GM18519 (cell line): ENCODE data around the gene RBM18.

ENCODE experiments used
- ATAC-seq: cut with Tn5 transposase; IDR thresholded peaks from one replicate; pipeline ENCODE4 v1.9.1; 2021; ENCODE audit warnings: mild to moderate bottlenecking, moderate library complexity; ENCODE audit not compliant: unreplicated experiment, low FRiP score

The RBM18 gene

GRCh38 chr9:122261469-122261881 lies 3.2 kb downstream of the RBM18 start:
- no peak for ATAC-seq

GRCh38 chr9:122258886-122259415 lies 5.7 kb downstream of the RBM18 start:
- no peak for ATAC-seq

GRCh38 chr9:122256206-122256605 lies 8.4 kb downstream of the RBM18 start:
- ATAC-seq: no peak

- no peak for ATAC-seq
Observed at GRCh38 chr9:122254761-122255160, 9.9 kb downstream of the RBM18 start.

- ATAC-seq: no peak
Observed at GRCh38 chr9:122252796-122253195, 11.8 kb downstream of the RBM18 start.

GRCh38 chr9:122251351-122251750 lies 13.3 kb downstream of the RBM18 start:
- ATAC-seq: no peak

- ATAC-seq: no peak
Observed at GRCh38 chr9:122248448-122248865, 16.2 kb downstream of the RBM18 start.

GRCh38 chr9:122246666-122247065 lies 18.0 kb downstream of the RBM18 start:
- ATAC-seq: no peak

- no peak for ATAC-seq
Observed at GRCh38 chr9:122244349-122244748, 20.3 kb downstream of the RBM18 start.

GRCh38 chr9:122239722-122240121 lies 24.9 kb downstream of the RBM18 start:
- ATAC-seq: no peak

- ATAC-seq: no peak
Observed at GRCh38 chr9:122236681-122237080, 28.0 kb downstream of the RBM18 start.

- ATAC-seq: no peak
Observed at GRCh38 chr9:122234022-122234748, 30.5 kb downstream of the RBM18 start.

- ATAC-seq: no peak
Observed at GRCh38 chr9:122232796-122233306, 31.8 kb downstream of the RBM18 start.

- no peak for ATAC-seq
Observed at GRCh38 chr9:122229485-122229837, 35.2 kb downstream of the RBM18 start.

GRCh38 chr9:122228568-122229484 lies 35.8 kb downstream of the RBM18 start, which contains the start of gene LHX6:
LHX6 (minus strand) TSS chr9:122228957; CDS start chr9:122228740, 217 bp downstream.
- no peak for ATAC-seq

- no peak for ATAC-seq
Observed at GRCh38 chr9:122228191-122228567, 36.5 kb downstream of the RBM18 start.

GRCh38 chr9:122227575-122227900 lies 37.1 kb downstream of the RBM18 start:
- ATAC-seq: no peak

GRCh38 chr9:122226758-122227574 lies 37.7 kb downstream of the RBM18 start:
- no peak for ATAC-seq

- no peak for ATAC-seq
Observed at GRCh38 chr9:122226142-122226757, 38.4 kb downstream of the RBM18 start.
